SK-N-SH treated with all-trans-retinoic acid at 6 μM for 48 hours (cell line): Measurements from ENCODE around the gene SAMD4B.

Experiments used
- ARNTL ChIP-seq: fragments of 450-650 bp; formaldehyde crosslinking; IDR thresholded peaks from 2 replicates; pipeline ENCODE4 v1.5.0; 2020; ENCODE audit warnings: low read depth, mild to moderate bottlenecking, moderate library complexity, borderline replicate concordance
- BACH2 ChIP-seq: fragments of 250-450 bp; sonication (Bioruptor Pico); IDR thresholded peaks from 2 replicates; pipeline ENCODE4 v1.9.0; 2021; ENCODE audit warnings: mild to moderate bottlenecking, borderline replicate concordance
- GLIS3 ChIP-seq: fragments of 250-450 bp; sonication (Bioruptor Pico); IDR thresholded peaks from 2 replicates; pipeline ENCODE4 v1.5.0; 2020; ENCODE audit warnings: mild to moderate bottlenecking, moderate library complexity
- ISL1 ChIP-seq: fragments of 250-450 bp; sonication (Bioruptor Pico); IDR thresholded peaks from 2 replicates; pipeline ENCODE4 v2.1.2; 2022; ENCODE audit warnings: mild to moderate bottlenecking, moderate library complexity
- PATZ1 ChIP-seq: fragments of 250-450 bp; sonication (Bioruptor Pico); IDR thresholded peaks from 2 replicates; pipeline ENCODE4 v1.8.0; 2020; ENCODE audit warnings: mild to moderate bottlenecking, moderate library complexity, borderline replicate concordance
- RARB ChIP-seq: fragments of 250-450 bp; sonication (Bioruptor Pico); IDR thresholded peaks from 2 replicates; pipeline ENCODE4 v1.8.0; 2021; ENCODE audit warnings: mild to moderate bottlenecking, moderate library complexity
- TOX ChIP-seq: fragments of 250-450 bp; sonication (Bioruptor Pico); IDR thresholded peaks from 2 replicates; pipeline ENCODE4 v1.8.0; 2021; ENCODE audit warnings: mild to moderate bottlenecking, moderate library complexity, borderline replicate concordance
- ZFP30 ChIP-seq: fragments of 450-650 bp; formaldehyde crosslinking; IDR thresholded peaks from 2 replicates; pipeline ENCODE4 v1.5.0; 2022; ENCODE audit warnings: mild to moderate bottlenecking, moderate library complexity

DNA sequence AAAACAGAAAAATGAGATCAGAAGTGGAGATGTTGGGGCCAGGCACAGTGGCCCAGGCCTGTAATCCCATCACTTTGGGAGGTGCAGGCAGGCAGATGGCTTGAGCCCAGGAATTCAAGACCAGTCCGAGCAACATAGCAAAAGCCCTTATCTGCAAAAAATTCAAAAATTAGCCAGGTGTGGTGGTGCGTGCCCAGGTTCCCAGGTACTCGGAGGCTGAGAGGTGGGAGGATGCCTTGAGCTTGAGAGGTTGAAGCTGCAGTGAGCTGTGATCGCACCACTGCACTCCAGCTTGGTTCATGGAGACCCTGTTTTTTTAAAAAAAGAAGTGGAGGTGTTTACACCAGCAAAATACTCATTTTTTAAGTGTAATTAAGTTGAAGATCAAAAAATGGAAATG is 57.8 kb downstream of the SAMD4B start:
- TF ChIP-seq ZFP30 (no peak), ARNTL (no peak), TOX (CRISPR knock-in tag) (no peak), RARB (CRISPR knock-in tag) (no peak), PATZ1 (CRISPR knock-in tag) (no peak), ISL1 (CRISPR knock-in tag) (no peak), GLIS3 (CRISPR knock-in tag) (no peak), BACH2 (CRISPR knock-in tag) (no peak)
